Stomach (tissue), 4 donors: Measurements from ENCODE around the gene TM9SF4.

Experiments
- EP300 ChIP-seq: sonication (generic); formaldehyde crosslinking; IDR thresholded peaks from one replicate; pipeline ENCODE4 v1.6.1; 2017; ENCODE audit warnings: antibody characterized with exemption
- POLR2A ChIP-seq, 4 donors: fragments of 450-650 bp; IDR thresholded peaks; one replicate each; pipeline ENCODE4 v1.6.1; 2016; ENCODE audit warnings: antibody characterized with exemption in 4 of 4, control low read depth in 2 of 4, mild to moderate bottlenecking in 1 of 4, moderate library complexity in 1 of 4
- POLR2AphosphoS5 ChIP-seq, 3 donors: sonication (generic); formaldehyde crosslinking; IDR thresholded peaks; one replicate each; pipeline ENCODE4 v1.6.1; 2016; ENCODE audit warnings: antibody characterized with exemption in 3 of 3
- TF ChIP-seq, protein P1 (sequence below), 7 experiments: fragments of 450-650 bp in 4 of 7; fragments of 200-600 bp in 3 of 7; sonication (generic) in 3 of 7; IDR thresholded peaks; one replicate each; pipeline ENCODE4 v1.5.1; 2016 to 2019; ENCODE audit warnings: antibody characterized with exemption in 7 of 7, control low read depth in 2 of 7, mild to moderate bottlenecking in 1 of 7

- TF ChIP-seq POLR2AphosphoS5 (IDR thresholded peaks at IDR 0.05) (no peak), POLR2A (IDR thresholded peaks at IDR 0.05) (no peak), EP300 (no peak)
- TF ChIP-seq, protein P1, sequence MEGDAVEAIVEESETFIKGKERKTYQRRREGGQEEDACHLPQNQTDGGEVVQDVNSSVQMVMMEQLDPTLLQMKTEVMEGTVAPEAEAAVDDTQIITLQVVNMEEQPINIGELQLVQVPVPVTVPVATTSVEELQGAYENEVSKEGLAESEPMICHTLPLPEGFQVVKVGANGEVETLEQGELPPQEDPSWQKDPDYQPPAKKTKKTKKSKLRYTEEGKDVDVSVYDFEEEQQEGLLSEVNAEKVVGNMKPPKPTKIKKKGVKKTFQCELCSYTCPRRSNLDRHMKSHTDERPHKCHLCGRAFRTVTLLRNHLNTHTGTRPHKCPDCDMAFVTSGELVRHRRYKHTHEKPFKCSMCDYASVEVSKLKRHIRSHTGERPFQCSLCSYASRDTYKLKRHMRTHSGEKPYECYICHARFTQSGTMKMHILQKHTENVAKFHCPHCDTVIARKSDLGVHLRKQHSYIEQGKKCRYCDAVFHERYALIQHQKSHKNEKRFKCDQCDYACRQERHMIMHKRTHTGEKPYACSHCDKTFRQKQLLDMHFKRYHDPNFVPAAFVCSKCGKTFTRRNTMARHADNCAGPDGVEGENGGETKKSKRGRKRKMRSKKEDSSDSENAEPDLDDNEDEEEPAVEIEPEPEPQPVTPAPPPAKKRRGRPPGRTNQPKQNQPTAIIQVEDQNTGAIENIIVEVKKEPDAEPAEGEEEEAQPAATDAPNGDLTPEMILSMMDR (IDR thresholded peaks at IDR 0.05): no peak
Measured at GRCh38 chr20:32193996-32194395, 84.5 kb downstream of the TM9SF4 start.
